SW 1271 (cell line): ENCODE measurements around the gene ST7.
A peak's percentile ranks its signal among the peaks of the same experiment; 100 is the strongest.
"Not testable (repeated sequence)": the region's sequence is repeated elsewhere in the genome, so short reads cannot be mapped to it uniquely, and the experiment has no call there.

Experiments used
- DNase-seq, 2 experiments: peaks; one replicate each; lab custom pipeline; 2025; lab: John Stamatoyannopoulos, UW

Gene ST7

DNA sequence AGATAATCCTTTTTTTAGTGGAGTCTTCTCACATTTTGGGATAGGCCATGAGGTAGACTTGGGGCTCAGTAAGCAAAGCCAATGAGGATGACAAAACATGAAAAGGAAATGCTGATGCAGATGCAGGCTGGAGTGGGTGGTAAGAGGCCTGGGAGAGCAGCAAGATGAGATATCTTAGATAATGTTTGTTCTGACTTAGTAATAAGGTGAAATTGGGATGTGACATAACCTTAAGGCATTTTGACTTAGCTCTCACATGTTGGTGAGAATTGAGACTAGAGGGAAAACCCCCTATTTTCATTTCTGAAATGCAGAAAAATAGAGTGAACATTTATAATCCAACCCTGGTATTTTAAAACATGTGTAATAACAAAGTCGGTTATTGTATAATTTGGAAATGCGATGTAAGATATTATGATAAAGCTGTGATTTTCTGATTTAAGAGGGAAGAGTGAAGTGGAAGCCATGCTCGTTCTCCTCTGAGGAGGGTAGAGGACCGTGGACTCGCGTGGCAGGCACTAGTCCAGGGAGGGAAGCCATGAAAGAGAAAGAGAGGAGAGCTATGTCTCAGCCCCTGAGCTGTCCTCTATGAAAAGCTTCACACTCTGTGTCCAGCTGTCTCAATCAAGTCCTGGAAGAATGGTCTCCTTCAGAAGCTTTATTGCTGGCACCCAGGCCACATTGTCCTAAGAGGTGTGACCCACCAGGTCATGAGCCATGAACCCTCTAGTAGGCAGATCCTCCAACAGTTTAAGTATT is 57.3 kb downstream of the ST7 start:
- DNase-seq, result no peak

DNA sequence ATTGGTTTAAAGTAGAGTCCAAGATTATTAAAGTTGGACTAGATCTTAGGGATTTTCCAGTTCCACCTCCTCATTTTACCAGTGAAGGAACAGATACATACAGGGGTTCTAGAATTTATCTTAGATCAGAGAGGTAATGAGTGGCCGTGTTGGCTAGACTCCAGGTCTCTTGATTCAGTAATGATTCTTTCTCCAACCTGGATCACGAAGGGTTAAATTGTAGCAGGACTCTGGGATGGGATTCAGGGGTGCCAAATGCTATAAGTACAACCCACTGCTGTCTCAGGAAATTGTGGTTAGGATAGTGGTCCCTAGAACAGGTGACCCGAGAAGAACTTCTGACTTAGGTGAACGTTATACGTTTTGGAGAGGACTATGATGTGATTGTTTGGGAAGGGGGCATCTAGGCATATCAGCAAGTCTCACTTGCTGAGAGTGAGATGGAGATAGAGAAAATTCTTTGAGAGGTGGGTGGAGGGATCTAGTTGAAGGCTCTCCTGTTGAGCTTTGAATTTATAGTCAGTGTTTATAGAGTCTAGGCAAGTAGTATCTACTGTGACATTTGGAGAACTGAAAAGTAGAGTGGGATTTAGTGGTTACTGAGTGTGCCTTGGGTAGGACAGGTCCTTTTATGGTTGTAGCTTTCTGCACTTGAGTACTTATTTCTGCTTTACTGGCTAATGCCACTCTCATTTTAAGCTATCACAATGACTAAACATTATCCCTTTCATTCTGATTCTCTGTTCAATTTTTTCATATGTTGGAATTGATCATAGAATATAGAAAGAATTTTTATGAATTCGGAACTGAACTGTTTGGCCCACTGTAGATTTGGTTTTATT is 58.3 kb downstream of the ST7 start:
- no peak for DNase-seq

DNA sequence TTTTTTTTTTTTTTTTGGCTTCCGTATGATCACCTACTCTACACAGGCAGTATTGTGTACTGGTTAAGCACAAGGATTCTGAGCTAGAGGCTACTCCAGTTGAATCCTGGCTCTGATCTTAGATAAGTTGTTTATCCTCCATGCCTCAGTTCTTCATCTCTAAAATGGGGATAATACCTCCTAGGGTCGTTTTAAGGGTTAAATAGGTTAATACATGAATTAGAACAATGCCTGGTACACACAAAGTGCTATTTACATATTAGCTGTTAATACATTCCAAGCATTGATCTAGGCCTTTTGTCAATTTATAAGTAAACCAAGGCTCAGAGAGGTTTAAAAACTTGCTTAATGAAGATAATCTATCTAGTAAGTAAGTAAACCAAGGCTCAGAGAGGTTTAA is 59.0 kb downstream of the ST7 start:
- DNase-seq, result no peak

DNA sequence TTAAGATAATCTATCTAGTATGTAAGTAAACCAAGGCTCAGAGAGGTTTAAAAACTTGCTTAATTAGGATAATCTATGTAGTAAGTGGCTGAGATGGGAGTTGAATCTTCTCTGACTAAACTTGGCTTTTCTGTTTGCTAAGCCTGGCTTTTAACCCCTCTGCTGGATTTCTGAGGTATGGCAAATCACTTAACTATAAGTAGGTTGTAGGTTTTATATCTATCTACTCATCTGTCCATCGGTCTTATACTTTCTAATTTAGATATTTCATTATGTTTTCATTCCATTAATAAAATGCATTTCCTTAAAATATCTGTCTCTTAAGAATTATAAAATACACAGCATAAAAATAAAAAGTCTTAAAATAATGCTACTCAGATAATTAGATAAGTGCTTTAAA is 59.4 kb downstream of the ST7 start:
- DNase-seq, result peak in 1 of 2 experiments; percentile 59

DNA sequence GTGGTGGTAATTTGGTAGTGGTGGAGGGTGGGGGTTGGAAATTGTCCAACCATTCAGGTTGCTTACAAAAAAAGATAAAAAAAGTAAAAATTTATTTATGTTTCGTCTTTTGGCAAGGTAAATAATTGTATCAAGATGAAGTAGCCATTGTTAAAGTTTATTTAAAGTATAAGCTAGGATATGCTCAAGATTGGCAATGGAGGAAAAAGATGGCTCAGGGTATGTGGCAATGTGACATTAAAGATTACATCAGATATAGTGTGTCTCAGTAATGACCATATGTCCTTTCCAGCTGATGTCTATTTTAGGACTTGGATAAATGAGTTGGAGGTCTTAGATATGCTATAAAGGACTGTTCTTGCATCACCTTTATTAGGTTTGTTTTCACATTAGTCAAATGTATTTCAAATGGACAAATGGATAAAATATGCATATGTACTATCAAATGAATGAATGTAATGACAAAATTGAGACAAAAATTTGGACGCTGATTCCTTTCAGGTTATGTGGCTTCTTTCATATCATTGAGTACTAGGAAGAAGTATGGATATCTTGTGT is 60.9 kb downstream of the ST7 start:
- DNase-seq, result no peak

DNA sequence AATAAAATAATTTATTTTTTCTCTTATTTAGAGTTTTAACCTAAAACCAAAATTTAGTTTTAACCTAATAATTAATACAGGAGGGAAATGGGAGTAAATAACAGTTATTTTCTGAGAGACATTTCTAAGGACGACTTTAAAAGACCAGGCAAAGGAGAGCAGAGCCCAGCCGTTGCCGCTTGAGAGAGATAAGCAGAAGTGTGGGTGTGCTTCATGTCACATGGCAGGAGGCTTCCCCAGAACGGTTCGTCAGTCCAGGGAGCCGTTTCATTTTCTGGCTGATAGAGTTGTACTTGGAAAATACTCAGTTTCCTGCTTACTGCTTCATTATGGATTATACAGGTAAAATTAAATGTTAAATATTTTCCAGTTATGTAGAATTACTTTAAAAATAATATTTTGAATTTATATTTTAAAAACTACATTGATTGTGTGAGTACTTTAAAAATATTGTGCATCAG is 61.4 kb downstream of the ST7 start:
- no peak for DNase-seq

DNA sequence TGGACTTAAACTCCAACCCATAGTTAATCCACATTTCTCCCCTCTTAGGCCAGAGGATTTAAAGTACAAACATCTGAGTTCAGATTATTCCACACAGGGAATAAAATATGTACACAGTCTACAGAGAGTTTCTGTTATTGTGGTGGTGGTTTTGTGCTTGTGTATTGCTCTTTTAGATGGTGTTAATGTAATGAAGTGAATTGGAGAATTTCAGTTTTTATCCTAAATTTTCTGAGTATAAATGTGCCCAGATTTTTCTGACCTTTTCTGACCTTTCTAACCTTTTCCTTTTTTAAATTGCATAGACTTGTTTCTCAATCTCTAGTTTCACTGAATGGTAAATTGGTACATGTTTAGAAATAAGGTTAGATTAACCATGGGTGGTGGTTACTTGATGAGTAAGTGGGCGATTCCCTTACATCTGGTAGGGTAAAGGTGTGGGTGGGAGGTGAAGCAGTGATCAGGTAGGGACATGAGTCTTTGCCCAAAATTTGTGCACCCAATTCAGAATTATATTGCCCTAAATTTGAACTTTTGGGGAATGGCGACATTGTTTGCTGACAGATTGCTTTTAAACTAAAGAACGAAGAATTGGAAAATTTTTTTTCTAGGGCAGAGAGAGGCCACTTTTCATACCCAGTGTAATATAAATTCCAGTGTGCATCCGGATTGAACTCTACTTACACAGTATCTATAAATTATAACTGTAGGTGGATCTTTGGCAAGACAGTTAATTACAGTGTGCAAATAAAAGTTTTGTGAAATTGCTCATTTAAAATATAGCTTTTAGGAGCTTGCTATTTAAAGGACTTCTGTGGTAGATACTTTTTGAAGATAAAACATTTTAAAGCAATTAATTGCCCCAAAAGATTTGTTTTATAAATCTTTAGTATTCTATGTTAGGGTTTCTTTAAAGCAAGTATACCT is 62.2 kb downstream of the ST7 start:
- no peak for DNase-seq

DNA sequence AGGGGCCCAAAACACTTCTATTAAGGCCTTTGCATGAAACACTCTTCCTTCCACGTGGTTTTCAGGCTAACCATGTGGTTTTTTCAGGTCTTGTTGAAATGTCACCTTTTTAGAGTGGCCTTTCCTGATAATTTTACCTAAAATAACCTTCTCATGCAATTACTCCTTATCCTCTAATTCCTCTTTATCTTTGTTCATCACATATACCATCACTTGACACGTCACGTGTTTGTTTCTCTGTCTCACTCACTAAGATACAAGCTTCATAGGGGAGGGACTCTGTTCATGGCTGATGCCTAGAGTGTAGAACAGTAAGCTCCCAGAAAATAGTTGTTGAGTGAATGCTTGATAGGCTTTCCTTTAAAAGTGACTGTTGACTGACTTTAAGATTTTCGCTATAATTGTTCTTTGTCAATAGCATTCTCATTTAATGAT is 63.7 kb downstream of the ST7 start:
- DNase-seq, result no peak

DNA sequence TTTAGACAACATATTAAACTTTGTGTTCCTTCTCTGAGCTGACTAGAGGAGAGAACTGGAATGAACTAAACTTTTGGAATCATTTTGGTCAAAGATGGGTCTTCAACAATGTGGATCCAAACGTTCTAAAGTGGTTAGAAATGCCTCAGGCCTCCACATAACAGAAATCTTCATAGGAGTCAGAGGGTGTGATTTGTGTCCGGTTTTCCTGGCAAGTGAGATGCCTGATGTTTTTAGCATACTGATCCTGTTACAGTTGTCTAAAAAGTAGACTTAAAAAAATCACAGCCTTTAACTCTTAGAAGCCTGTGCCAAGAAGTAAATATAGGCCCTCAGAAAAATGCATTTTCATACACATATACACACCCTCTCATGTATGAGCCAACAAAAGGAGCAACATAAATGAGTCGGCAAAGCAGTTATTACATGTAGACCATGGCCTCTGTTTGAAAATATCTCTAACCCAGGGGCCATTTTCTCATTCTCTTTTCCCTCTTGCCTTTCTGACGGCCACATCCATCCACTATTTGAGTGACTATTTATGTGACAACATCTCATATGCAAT is 64.5 kb downstream of the ST7 start:
- DNase-seq, result no peak

DNA sequence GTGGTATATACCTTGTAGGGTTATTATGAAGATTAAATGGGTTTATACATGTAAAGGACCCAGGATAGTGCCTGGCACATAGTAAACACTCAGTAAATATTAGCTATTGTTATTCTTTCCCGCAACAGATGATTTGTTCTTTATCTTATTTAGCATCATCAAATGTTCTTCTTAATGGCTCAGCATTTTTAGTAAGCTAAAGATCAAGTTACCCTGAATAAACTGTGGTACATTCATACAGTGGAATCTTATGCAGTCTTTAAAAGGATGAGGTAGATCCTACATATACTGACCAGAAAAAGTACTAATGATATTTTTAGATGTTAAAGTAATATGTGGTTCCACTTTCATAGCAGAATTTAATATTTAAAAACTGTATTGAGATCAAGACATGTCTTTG is 65.4 kb downstream of the ST7 start:
- no peak for DNase-seq

DNA sequence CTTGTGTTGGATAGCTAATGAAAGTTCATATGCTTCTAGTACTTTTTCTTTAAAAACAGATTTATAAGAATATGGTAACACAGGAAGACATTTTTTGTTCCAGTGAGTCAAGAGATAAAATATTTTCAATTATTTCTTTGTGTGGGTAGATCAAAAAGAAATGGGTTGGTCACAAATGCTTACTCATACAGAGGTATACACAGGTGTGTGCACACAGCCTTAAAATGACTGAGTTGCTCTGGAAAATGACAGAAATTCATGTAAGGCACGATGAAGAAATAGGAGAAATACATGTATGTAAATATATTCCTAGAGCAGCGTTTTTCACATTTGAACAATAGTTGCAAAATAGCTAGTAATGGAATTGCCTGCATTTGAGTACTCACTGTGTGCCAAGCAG is 66.0 kb downstream of the ST7 start:
- DNase-seq, result no peak

DNA sequence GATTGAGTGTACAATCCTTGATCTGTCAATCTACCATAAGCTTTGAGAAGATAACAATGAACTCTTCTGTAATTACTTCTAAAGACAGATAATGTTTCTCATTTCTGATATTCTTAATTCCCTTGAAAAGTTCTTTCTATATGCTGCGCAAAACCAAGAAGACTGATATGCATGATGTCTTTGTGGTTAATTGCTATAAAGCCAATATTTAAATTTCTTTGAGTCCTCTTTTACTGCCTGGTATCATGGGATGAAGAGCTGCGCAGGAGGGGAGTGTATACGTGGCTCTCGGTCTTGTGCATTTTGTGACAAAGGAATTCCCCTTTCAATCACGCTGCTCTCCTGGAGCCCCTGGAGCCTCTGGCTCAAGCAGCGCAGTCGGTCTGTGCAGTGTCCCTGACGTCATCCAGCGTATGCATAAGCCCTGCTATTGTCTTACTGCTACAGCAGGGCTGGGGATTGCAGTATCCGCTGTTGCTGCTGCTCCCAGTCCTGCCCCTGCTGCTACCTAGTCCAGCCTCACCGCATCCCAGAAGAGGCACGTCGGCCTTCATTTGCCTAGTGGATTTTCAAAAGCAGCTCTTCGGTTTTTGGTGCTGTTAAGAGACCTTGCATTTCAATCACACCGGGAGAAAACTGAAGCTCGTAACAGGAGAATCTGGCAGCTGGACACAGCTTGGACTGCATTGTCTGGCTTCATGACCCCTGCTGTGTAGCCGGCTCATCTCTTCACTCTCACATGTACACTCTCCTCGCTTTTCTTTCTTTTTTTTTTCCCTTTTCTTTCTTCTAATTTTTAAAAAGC is 66.7 kb downstream of the ST7 start:
- no peak for DNase-seq

DNA sequence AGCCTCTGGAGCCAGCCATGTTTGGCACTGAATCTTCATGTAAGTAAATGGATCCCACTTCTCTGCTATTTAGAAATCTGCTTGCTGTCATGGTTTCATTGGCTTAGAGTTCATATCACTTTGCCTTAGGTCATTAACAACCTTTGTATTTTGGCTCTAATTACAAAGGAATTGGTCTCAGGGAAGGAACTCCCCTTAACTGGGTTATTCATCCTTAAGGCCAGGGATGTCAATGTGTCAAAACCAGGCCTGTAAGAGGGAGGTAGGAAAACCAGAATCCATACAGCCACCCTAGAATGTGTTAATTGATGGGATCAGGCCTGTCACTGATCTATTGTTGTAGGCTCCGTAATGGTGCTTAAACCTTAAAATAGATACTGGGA is 67.3 kb downstream of the ST7 start:
- no peak for DNase-seq

DNA sequence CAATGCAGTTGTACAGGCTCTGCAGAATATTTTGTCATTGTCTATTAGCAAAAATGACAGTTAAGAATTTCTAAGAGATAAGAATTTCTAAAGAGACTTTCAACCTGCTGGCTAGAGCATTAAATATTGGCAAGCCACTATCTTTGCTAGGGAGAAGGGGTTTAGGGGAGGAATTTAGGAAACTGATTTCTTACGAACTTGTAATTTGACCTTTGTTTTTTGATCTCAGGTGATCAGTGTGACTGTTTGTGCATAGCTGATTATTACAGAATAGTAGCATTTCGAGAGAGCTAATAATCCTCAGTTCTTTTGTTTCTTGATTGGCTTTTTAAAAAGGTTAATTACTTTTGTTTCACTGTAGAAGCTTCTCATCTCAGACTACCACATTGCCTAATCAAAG is 68.1 kb downstream of the ST7 start:
- no peak for DNase-seq

DNA sequence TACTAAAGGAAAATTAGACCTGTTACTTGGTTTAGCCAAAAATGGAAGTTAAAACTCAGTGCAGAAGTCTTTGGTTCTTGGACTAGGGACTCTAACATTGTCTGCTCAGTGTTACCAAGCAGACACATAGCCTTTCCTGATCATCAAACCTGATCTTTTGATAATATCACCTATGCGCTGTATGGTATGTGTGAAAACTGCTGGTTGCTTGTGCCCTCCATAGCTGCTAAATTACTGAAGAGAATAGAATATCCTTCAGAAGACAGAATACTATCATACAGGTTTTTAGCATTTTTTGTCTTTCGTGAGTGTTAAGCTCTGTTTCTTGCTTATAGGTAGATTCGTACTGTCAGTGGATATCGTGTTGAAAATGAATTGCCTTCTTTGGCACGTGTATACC is 68.7 kb downstream of the ST7 start:
- DNase-seq, result no peak

DNA sequence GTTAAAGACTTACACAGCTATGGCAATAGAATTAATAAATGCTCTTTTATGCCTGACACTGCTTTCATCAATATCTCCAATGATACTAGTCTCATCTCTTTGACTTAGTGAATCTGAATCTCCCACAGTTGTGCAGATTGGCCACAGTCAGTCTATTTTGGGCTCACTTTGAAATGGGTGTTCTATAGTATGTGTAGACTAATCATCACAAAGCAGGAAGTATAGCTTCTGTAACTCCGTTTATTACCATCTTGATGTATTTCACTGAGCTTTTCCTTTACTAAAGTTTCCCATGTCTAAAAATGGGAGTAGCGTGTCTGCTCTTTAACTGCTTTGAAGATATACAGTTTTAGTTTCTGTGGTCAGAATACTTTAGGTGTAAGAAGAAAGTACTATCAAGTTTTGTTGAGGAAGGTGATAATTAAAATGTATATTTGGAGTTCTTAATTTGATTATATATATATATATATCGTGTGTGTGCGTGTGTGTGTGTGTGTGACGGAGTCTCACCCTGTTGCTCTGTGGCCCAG is 70.1 kb downstream of the ST7 start:
- DNase-seq, result no peak

DNA sequence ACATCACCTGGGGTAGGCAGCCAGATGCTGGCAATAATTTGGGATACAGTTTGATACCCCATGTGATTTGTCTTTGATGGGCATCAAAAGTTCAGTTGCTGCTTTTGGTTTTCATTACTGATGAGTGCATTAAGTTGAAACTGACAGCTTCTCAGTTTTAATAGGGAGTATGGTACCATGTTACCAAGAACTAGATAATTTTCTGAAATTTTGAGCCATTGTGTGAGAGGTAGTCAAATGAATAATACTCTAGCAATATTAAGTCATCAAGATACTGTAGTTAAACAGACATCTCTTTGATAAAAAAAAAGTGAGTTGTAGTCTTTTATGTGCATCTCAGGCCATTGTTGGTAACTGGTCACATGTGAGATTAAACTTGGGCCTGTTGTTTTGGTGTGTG is 71.5 kb downstream of the ST7 start:
- no peak for DNase-seq

DNA sequence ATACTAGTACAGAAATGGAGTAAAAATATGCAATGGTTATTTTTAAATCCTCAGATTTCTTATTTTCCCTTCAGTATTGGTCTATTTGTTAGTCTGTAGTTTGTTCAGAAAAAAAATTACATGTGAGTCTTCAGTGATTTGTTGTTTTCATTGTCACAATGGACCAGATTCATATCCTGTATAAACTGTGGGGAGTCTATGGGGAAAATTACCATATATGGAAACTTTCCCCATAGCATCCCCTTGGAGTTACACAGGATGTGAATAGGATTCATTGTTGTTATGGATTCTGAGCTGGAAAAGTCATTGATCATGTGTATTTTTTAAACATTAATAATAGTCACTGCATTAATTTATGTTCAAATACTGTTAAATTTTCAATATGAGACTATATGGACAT is 72.6 kb downstream of the ST7 start:
- no peak for DNase-seq

DNA sequence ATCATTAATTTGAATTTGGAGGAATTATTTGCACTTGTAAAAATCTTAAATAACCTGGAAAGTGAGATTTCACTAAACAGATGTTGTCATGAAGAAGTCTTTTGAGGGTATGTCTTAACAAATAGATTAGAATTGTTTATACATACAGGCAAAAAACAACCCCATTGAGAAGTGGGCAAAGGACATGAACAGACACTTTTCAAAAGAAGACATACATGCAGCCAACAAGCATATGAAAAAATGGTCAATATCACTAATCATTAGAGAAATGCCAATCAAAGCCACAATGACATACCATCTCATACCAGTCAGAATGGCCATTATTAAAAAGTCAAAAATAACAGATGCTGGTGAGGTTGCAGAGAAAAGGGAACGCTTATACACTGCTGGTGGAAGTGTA is 77.0 kb downstream of the ST7 start:
- DNase-seq, result not testable (repeated sequence)

DNA sequence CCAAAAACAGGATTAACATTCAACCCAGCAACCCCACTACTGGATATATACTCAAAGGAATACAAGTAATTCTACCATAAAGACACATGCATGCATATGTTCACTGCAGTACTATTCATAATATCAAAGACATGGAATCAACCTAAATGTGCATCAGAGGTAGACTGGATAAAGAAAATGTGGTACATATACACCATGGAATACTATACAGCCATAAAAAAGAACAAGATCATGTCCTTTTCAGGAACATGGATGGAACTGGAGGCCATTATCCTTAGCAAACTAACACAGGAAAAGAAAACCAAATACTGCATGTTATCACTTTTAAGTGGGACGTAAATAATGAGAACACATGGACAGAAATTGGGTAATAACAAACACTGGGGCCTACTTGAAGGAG is 77.5 kb downstream of the ST7 start:
- DNase-seq, result not testable (repeated sequence)

DNA sequence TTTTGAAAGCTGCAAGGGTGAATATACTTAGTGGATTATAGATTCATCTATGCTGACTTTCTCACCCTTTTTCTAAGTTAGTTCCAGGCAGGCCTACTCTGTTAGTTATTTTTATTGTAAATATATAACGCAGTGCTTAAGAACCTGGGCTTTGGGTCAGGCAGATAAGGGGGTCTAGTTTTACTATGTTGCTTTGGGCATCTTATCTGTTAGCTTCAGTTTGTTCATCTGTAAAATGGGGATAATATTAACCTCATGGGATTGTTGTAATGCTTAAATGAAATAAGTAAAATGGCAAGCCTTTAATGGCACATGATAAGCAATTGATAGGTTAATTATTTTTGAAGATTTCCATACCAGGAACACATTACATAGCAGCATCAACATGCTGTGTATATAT is 79.5 kb downstream of the ST7 start:
- no peak for DNase-seq
